NCI-H460 (cell line): Measurements from ENCODE around the gene EGR4. TPM values are rescaled to one million over a fixed set of nuclear protein-coding genes. Genes with fewer than 3 reads are reported as not detected.

Experiments
- DNase-seq: peaks from one replicate; pipeline ENCODE4 v3.0.0-alpha.2; 2016; ENCODE audit warnings: low read depth; ENCODE audit errors: extremely low read depth
- total RNA-seq: library from RNA; depleted of rRNA; stranded (reverse); fragments of >200 nt; shearing (Covaris generic); gene quantifications from 2 replicates; pipeline ENCODE4 v1.2.3, GENCODE V29; 2014

EGR4 gene
- total RNA-seq, 1 experiment from 2014 or later = not detected

- peak; percentile 39 for DNase-seq
Measured at GRCh38 chr2:73291093-73291460, 2.3 kb downstream of the EGR4 start.

DNA sequence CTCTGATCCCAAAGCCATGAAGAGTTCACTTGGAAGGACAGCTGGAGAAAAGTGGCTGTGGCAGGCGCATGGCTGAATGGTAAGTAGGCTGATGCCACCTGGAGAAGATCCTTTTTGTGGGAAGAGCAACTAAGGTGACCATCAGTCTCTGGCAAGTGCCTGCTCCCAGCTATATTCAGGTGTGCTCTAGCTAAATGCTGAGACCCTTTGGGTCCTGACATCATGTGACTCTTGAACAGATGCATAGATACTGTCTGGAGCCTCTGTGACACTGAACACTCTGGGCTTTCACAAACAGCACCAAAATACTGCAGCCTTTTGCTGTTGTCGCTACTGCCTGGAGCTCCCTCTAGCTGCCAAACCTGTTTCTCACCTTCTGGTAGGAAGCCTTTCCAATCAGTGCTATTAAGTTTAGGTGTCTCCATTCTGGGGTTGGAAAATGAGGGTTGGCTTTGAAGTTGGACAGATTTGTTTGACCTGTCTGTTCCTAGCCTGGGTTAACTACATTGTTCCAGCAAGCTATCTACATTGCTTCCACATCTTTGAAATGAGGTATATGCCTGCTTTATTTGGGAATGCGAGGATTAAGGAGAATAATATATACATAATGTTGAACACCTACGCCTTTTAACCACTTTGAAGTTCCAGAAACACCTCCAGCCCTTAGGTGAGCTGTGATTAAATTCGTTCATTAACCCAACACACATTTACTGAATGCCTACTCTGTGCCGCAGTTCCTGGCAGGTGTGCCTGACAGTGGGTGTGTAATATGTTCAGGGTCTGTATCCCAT lies 3.1 kb downstream of the EGR4 start:
- peak; percentile 46 for DNase-seq

GRCh38 chr2:73289304-73289703 lies 4.0 kb downstream of the EGR4 start:
- DNase-seq = no peak

- DNase-seq = no peak
Measured at GRCh38 chr2:73286134-73286655, 7.2 kb downstream of the EGR4 start.

GRCh38 chr2:73285159-73285739 lies 8.1 kb downstream of the EGR4 start:
- DNase-seq = no peak

DNA sequence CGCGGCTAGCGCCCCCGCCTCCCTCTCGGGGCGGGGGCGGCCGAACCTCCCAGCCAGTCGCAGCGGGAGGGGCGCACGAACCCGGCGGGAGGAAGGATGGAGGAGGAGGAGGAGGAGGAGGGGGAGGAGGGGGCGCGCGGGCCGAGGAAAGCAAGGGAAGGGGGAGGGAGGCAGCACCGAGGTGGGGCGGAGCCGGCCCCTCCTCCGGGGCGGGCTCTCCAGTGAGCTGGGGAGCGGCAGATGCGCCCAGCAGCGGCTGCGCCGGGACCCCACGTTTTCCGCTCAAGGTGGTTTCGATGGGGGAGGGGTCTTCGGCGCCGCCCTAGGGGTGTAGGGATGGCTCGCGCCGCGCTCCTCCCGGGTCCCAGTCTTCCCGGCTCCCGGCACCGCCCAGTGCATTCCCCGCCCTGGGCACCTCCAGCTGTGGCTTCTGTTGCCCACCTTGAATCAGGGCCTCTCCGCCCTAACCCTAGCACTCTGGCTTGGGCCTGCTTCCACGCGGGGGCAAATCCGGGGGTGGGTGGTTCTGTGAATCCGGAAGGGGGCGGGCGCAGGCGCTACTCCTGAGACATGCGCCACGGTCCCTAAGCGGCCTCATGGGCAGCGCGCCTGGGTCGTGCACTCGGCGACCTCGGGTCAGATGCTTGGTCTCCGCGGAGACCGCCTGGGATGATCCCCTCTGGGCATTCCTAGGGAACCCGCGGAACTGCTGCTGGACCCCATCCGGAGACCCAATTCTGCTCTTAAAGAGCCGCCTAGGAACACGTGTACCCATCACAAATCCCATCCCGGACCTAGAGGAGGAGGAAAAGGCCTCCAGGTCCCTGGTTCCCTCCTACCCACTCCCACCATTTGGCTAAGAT lies 8.8 kb downstream of the EGR4 start, which contains the start of gene FBXO41:
Gene FBXO41, minus strand, starts transcription at position 183 of the 863 bp plus-strand sequence. CDS start 14,848 bp downstream, outside the sequence.
- DNase-seq = no peak

DNA sequence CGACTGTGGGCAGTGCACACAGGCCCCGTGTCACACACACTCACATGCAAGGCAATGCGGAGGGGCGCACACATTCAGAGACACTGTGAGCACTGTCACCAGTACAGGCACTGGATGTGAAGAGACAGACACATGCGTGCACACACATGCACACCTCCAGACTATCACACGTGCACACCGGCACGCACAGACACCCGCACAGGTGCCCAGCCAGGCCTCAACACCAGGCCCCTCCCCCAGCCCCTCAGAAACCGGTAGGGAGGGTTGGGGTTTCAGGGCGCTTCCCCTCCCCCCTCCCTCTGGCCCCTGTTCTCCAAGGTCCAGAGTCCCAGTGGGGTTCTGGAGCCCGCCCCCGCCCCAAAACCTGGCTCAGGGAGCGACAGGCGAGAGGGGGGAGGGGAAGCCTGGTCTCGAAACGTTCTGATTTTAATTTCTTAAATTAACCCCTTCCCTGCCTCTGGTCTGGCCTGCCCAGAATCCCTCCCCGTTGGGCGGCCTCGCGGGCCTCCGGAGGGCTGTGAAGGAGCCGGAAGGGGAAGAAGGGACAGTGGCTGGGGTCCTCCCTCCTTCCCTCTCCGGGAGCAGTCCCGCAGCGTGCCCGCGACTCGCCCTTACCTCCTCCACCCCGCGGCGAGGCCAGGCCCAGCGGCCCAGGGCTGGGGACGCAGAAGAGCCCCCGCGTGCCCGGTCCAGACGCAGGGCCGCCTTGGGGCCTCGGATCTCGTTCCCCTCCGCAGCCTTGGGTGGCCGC lies 9.6 kb downstream of the EGR4 start:
- no peak for DNase-seq

- no peak for DNase-seq
Measured at GRCh38 chr2:73282924-73283544, 10.3 kb downstream of the EGR4 start.

GRCh38 chr2:73281244-73281643 lies 12.1 kb downstream of the EGR4 start:
- DNase-seq = no peak

DNA sequence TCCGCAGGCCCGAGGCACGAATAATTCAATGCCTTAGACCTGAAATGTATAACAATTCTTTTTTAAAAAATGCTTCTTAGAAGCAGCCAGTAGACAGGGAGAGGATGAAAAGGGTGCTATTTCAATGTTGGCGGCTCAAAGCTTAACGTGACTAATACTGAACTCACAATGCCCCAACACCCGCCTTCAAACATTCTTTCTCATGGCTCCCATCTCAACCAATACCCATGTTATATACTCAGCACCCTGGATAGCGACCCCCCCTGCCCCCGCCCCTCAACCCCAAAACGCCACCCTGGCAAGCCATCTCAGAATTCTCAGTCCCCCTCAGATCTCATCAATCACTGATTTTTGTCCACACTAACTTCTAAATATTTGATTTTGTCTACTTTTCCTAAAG lies 13.5 kb downstream of the EGR4 start:
- DNase-seq = no peak

GRCh38 chr2:73272270-73272669 lies 21.1 kb downstream of the EGR4 start:
- no peak for DNase-seq

- no peak for DNase-seq
Measured at GRCh38 chr2:73269686-73270465, 23.5 kb downstream of the EGR4 start.

- peak; percentile 20 for DNase-seq
Measured at GRCh38 chr2:73268830-73269685, 24.3 kb downstream of the EGR4 start.

- no peak for DNase-seq
Measured at GRCh38 chr2:73268366-73268829, 24.9 kb downstream of the EGR4 start.

- no peak for DNase-seq
Measured at GRCh38 chr2:73267008-73267407, 26.3 kb downstream of the EGR4 start.

GRCh38 chr2:73266061-73266901 lies 27.1 kb downstream of the EGR4 start:
- no peak for DNase-seq
